Fibroblast of lung (primary cell): ENCODE results near the gene CRKL.

Experiments used
- EZH2 ChIP-seq: IDR thresholded peaks from 2 replicates; pipeline ENCODE4 v1.5.1; 2012; ENCODE audit warnings: low read length, control low read depth, mild to moderate bottlenecking; ENCODE audit errors: missing control alignments
- TF ChIP-seq, protein P1 (sequence below), 2 donors: IDR thresholded peaks in 1 of 2; conservative IDR thresholded peaks in 1 of 2; 1 replicate in 1 of 2; 2 replicates in 1 of 2; pipeline ENCODE4 v1.5.1; 2011 to 2012; ENCODE audit warnings: low read length in 2 of 2, control low read depth in 1 of 2, inconsistent platforms in 1 of 2, low read depth in 1 of 2, mild to moderate bottlenecking in 1 of 2

DNA sequence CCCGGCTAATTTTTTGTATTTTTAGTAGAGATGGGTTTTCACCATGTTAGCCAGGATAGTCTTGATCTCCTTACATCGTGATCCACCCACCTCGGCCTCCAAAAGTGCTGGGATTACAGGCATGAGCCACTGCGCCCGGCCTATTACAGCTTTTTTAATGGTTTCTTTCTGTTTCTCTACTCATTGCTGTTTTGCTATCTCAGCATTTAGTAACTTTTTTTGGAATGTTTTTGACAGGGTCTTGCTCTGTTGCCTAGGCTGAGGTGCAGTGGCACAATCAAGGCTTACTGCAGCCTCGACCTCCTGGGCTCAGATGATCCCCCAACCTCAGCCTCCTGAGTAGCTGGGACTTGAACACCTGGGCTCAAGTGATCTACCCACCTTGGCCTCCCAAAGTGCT, 4.7 kb upstream of the CRKL start:
- TF ChIP-seq EZH2, result no peak
- TF ChIP-seq, protein P1, sequence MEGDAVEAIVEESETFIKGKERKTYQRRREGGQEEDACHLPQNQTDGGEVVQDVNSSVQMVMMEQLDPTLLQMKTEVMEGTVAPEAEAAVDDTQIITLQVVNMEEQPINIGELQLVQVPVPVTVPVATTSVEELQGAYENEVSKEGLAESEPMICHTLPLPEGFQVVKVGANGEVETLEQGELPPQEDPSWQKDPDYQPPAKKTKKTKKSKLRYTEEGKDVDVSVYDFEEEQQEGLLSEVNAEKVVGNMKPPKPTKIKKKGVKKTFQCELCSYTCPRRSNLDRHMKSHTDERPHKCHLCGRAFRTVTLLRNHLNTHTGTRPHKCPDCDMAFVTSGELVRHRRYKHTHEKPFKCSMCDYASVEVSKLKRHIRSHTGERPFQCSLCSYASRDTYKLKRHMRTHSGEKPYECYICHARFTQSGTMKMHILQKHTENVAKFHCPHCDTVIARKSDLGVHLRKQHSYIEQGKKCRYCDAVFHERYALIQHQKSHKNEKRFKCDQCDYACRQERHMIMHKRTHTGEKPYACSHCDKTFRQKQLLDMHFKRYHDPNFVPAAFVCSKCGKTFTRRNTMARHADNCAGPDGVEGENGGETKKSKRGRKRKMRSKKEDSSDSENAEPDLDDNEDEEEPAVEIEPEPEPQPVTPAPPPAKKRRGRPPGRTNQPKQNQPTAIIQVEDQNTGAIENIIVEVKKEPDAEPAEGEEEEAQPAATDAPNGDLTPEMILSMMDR (conservative IDR thresholded peaks at IDR 0.05 in 1 of 2, IDR thresholded peaks at IDR 0.05 in 1 of 2; ENCODE audit: low read depth in 1 of 2, low read length in 2 of 2), result no peak
